PC-9 (cell line): ENCODE data around the gene HCFC2. TPM values are rescaled to one million over a fixed set of nuclear protein-coding genes. Genes with fewer than 3 reads are reported as not detected.
"Not testable (repeated sequence)": the region's sequence is repeated elsewhere in the genome, so short reads cannot be mapped to it uniquely, and the experiment has no call there.

ENCODE experiments used
- BruUV-seq: library from RNA; stranded (reverse); fragments of 400-500 nt; replicated peaks from 2 replicates; lab custom pipeline; 2021; lab: Mats Ljungman, UMichigan
- CTCF ChIA-PET: fragments of 300-600 bp; sonication (Branson Sonifier 250); formaldehyde crosslinking; loops from one replicate; lab custom pipeline; 2022; ENCODE audit warnings: antibody characterized with exemption; lab: Charles Lee
- POLR2A ChIA-PET: fragments of 300-600 bp; sonication (Branson Sonifier 250); formaldehyde crosslinking; loops from one replicate; lab custom pipeline; 2022; ENCODE audit warnings: antibody characterized with exemption; ENCODE audit not compliant: unreplicated experiment; lab: Charles Lee
- DNase-seq, 2 experiments: peaks; one replicate each; pipeline versions ENCODE4 v3.0.0 to v3.0.0-alpha.2; 2015 to 2022; ENCODE audit warnings: mixed read lengths in 1 of 2
- H2AFZ ChIP-seq: fragments of 200-600 bp; sonication (generic); 2 replicates; pipeline ENCODE4 v1.8.1; 2017; ENCODE audit warnings: antibody characterized with exemption
- H3F3A ChIP-seq: fragments of 200-600 bp; sonication (generic); 2 replicates; pipeline ENCODE4 v1.8.1; 2017; ENCODE audit warnings: antibody characterized with exemption, mild to moderate bottlenecking, low read depth; ENCODE audit not compliant: insufficient read depth
- H3K27ac ChIP-seq: fragments of 200-600 bp; sonication (generic); 2 replicates; pipeline ENCODE4 v1.6.1; 2016; ENCODE audit warnings: mixed run types
- H3K27me3 ChIP-seq: fragments of 200-600 bp; sonication (generic); 2 replicates; pipeline ENCODE4 v1.6.1; 2016; ENCODE audit warnings: low read depth, mixed run types; ENCODE audit not compliant: insufficient read depth
- H3K36me3 ChIP-seq: fragments of 200-600 bp; sonication (generic); 2 replicates; pipeline ENCODE4 v1.6.1; 2016; ENCODE audit warnings: low read depth, mixed run types
- H3K4me1 ChIP-seq: fragments of 200-600 bp; sonication (generic); replicated peaks from 2 replicates; pipeline ENCODE4 v1.6.1; 2016; ENCODE audit warnings: mixed run types; ENCODE audit not compliant: insufficient read depth
- H3K4me2 ChIP-seq: fragments of 200-600 bp; sonication (generic); 2 replicates; pipeline ENCODE4 v1.6.1; 2017; ENCODE audit warnings: mixed run types
- H3K4me3 ChIP-seq: fragments of 200-600 bp; sonication (generic); 2 replicates; pipeline ENCODE4 v1.6.1; 2016; ENCODE audit warnings: mixed run types
- H3K79me2 ChIP-seq: fragments of 200-600 bp; sonication (generic); 2 replicates; pipeline ENCODE4 v1.6.1; 2017; ENCODE audit warnings: low read depth, mixed run types
- H3K9me2 ChIP-seq: fragments of 200-600 bp; sonication (generic); 2 replicates; pipeline ENCODE4 v1.8.1; 2017; ENCODE audit warnings: mild to moderate bottlenecking; ENCODE audit not compliant: insufficient read depth
- H3K9me3 ChIP-seq: fragments of 200-600 bp; sonication (generic); 2 replicates; pipeline ENCODE4 v1.8.1; 2016; ENCODE audit warnings: low read depth; ENCODE audit not compliant: insufficient read depth
- H4K20me1 ChIP-seq: fragments of 200-600 bp; sonication (generic); 2 replicates; pipeline ENCODE4 v1.8.1; 2017; ENCODE audit not compliant: insufficient read depth
- CTCF ChIP-seq: fragments of 200-600 bp; sonication (generic); conservative IDR thresholded peaks from 2 replicates; pipeline ENCODE4 v1.6.1; 2017; ENCODE audit warnings: mixed run types, antibody characterized with exemption, mild to moderate bottlenecking, moderate library complexity
- EZH2 ChIP-seq: fragments of 200-600 bp; sonication (generic); IDR thresholded peaks from 2 replicates; pipeline ENCODE4 v1.8.0; 2017; ENCODE audit warnings: antibody characterized with exemption, low read depth
- intact Hi-C: fragments of 100-400 bp; cut with micrococcal nuclease; formaldehyde crosslinking; loops from one replicate; pipeline ENCODE4 v1.10.0; 2022; ENCODE audit not compliant: unreplicated experiment
- total RNA-seq: library from RNA; stranded (reverse); gene quantifications from 2 replicates; pipeline ENCODE4 v1.2.3, GENCODE V29; 2021

The HCFC2 gene
- total RNA-seq, 1 experiment from 2014 or later = 2.4 TPM

GRCh38 chr12:104109446-104110271 lies 45.3 kb downstream of the HCFC2 start:
- intact Hi-C loops = loop anchor here (1.0 to 5.0 kb wide), 3 partner anchors 53 to 225 kb away; partner anchors contain the start of gene TDG
- Histone ChIP-seq H3K4me2 (no peak overlapping the region), H3K4me1 (no peaks in the 10 kb centered on the region), H3K4me3 (no peak overlapping the region), H3K27me3 (no peaks in the 10 kb centered on the region), H3K9me2 (no peaks in the 10 kb centered on the region), H4K20me1 (no peaks in the 10 kb centered on the region), H3F3A (peaks cover 18% of the 10 kb centered on the region; the same call in 1 of the 2 replicates), H3K79me2 (no peaks in the 10 kb centered on the region), H3K27ac (no peak overlapping the region), H2AFZ (no peak overlapping the region), H3K9me3 (no peaks in the 10 kb centered on the region), H3K36me3 (no peaks in the 10 kb centered on the region)
- CTCF ChIA-PET = interaction anchor here (0.6 to 1.0 kb wide), 3 partner anchors 41 to 928 kb away, joined by 3 read pairs; no protein-coding TSS in a partner anchor
- no peak; the same call in 1 of the 2 replicates for TF ChIP-seq CTCF
- TF ChIP-seq EZH2 = no peak
- POLR2A ChIA-PET = interaction anchor here (0.6 to 0.7 kb wide), 3 partner anchors 9 to 181 kb away, joined by 3 to 5 read pairs (median 4); a partner anchor contains a TSS
- no peak for DNase-seq
- BruUV-seq = no TSS peak

- H2AFZ ChIP-seq, H3K4me3 ChIP-seq, POLR2A ChIA-PET, CTCF ChIA-PET, intact Hi-C loops, H3K4me1 ChIP-seq, BruUV-seq, H3K27me3 ChIP-seq, H3K9me3 ChIP-seq, H4K20me1 ChIP-seq, H3K79me2 ChIP-seq, H3K9me2 ChIP-seq, H3K4me2 ChIP-seq: not testable (repeated sequence)
- H3F3A ChIP-seq = peaks cover 22% of the 10 kb centered on the region; the same call in 1 of the 2 replicates
- H3K36me3 ChIP-seq = peaks cover 21% of the 10 kb centered on the region
- peak in 1 of 2 experiments; percentile 16 for DNase-seq
- H3K27ac ChIP-seq = 0 out of 2 replicates have a peak overlapping the region, but pooled peaks have one; percentile 16
Observed at GRCh38 chr12:104114834-104115586, 50.7 kb downstream of the HCFC2 start.

DNA sequence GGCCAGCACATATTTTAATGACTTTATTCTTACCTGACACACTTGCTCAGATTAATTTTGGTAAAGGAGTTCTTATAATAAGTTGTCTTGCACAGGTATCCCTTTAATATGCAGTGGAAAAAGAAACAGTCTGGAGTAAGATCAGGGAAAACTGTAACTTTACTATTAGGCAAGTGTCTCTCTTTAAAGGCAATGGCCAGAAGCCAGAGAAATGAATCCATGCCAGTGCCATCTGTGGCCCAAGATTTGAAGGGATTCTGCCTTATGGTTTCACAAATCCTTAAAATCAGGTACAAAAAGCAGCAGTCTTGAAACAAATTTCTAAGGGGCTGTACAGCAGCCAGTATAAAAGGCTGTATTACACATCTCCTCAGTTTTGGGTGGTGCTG lies 51.2 kb downstream of the HCFC2 start:
- H2AFZ ChIP-seq = no peak overlapping the region
- peaks cover 2% of the 10 kb centered on the region; the same call in 1 of the 2 replicates for H3K4me1 ChIP-seq
- CTCF ChIA-PET = interaction anchor here (0.6 kb wide), 1 partner anchor 249 kb away, joined by 3 read pairs; no protein-coding TSS in a partner anchor
- H3K4me3 ChIP-seq = no peak overlapping the region
- no peak overlapping the region for H3K4me2 ChIP-seq
- no TSS peak for BruUV-seq
- intact Hi-C loops = no loop called here
- no peaks in the 10 kb centered on the region for H3K27me3 ChIP-seq
- POLR2A ChIA-PET = no interaction called here
- H3K9me3 ChIP-seq = no peaks in the 10 kb centered on the region
- no peaks in the 10 kb centered on the region for H3K79me2 ChIP-seq
- TF ChIP-seq EZH2 = no peak
- no peak for TF ChIP-seq CTCF
- H3K9me2 ChIP-seq = no peaks in the 10 kb centered on the region
- H4K20me1 ChIP-seq = no peaks in the 10 kb centered on the region
- no peak for DNase-seq
- H3K36me3 ChIP-seq = peaks cover 27% of the 10 kb centered on the region
- H3K27ac ChIP-seq = no peak overlapping the region
- peaks cover 20% of the 10 kb centered on the region; the same call in 1 of the 2 replicates for H3F3A ChIP-seq
